Measurements from ENCODE around the gene ANO7.

GRCh38 chr2:241226723-241227572 lies 38.5 kb downstream of the ANO7 start:
- TF ChIP-seq, protein P1, sequence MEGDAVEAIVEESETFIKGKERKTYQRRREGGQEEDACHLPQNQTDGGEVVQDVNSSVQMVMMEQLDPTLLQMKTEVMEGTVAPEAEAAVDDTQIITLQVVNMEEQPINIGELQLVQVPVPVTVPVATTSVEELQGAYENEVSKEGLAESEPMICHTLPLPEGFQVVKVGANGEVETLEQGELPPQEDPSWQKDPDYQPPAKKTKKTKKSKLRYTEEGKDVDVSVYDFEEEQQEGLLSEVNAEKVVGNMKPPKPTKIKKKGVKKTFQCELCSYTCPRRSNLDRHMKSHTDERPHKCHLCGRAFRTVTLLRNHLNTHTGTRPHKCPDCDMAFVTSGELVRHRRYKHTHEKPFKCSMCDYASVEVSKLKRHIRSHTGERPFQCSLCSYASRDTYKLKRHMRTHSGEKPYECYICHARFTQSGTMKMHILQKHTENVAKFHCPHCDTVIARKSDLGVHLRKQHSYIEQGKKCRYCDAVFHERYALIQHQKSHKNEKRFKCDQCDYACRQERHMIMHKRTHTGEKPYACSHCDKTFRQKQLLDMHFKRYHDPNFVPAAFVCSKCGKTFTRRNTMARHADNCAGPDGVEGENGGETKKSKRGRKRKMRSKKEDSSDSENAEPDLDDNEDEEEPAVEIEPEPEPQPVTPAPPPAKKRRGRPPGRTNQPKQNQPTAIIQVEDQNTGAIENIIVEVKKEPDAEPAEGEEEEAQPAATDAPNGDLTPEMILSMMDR (IDR thresholded peaks at IDR 0.05 in 2 of 3, conservative IDR thresholded peaks at IDR 0.05 in 1 of 3; ENCODE audit: borderline replicate concordance in 1 of 3, insufficient read depth in 1 of 3, low read depth in 2 of 3, low read length in 2 of 3) = no peak
- TF ChIP-seq EZH2 (IDR thresholded peaks at IDR 0.05) (no peak), POLR2AphosphoS5 (IDR thresholded peaks at IDR 0.05; ENCODE audit: low read depth, low read length) (no peak), POLR2A (IDR thresholded peaks at IDR 0.05; ENCODE audit: borderline replicate concordance, extremely low read depth, insufficient read depth, insufficient read length) (no peak), EZH2phosphoT487 (IDR thresholded peaks at IDR 0.05; ENCODE audit: borderline replicate concordance) (no peak), JUND (IDR thresholded peaks at IDR 0.05) (no peak), CEBPB (IDR thresholded peaks at IDR 0.05; ENCODE audit: low read depth) (no peak), ZFX (IDR thresholded peaks at IDR 0.05) (no peak), FOSL1 (IDR thresholded peaks at IDR 0.05; ENCODE audit: low read depth) (no peak), SIN3A (IDR thresholded peaks at IDR 0.05; ENCODE audit: low read depth) (no peak), SP1 (IDR thresholded peaks at IDR 0.05; ENCODE audit: low read depth) (no peak)
- TF ChIP-seq, protein P2, sequence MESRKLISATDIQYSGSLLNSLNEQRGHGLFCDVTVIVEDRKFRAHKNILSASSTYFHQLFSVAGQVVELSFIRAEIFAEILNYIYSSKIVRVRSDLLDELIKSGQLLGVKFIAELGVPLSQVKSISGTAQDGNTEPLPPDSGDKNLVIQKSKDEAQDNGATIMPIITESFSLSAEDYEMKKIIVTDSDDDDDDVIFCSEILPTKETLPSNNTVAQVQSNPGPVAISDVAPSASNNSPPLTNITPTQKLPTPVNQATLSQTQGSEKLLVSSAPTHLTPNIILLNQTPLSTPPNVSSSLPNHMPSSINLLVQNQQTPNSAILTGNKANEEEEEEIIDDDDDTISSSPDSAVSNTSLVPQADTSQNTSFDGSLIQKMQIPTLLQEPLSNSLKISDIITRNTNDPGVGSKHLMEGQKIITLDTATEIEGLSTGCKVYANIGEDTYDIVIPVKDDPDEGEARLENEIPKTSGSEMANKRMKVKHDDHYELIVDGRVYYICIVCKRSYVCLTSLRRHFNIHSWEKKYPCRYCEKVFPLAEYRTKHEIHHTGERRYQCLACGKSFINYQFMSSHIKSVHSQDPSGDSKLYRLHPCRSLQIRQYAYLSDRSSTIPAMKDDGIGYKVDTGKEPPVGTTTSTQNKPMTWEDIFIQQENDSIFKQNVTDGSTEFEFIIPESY (IDR thresholded peaks at IDR 0.05; ENCODE audit: extremely low read depth, insufficient replicate concordance, low read length) = no peak
